GM21825 (cell line): ENCODE measurements around the gene ELOVL3.

Experiments used
- ATAC-seq: cut with Tn5 transposase; IDR thresholded peaks from one replicate; pipeline ENCODE4 v1.9.1; 2021; ENCODE audit warnings: mild to moderate bottlenecking, moderate library complexity; ENCODE audit not compliant: unreplicated experiment

Gene ELOVL3

GRCh38 chr10:102222797-102223196 is 3.3 kb upstream of the ELOVL3 start:
- ATAC-seq: no peak

GRCh38 chr10:102226542-102226870 is 407 bp downstream of the ELOVL3 start:
- ATAC-seq: no peak

GRCh38 chr10:102227050-102227449 is 951 bp downstream of the ELOVL3 start:
- no peak for ATAC-seq

- ATAC-seq: peak; percentile 35
These were observed 3.7 kb downstream of the ELOVL3 start for GRCh38 chr10:102229810-102230263.

GRCh38 chr10:102230264-102230860 is 4.3 kb downstream of the ELOVL3 start:
- ATAC-seq: no peak

GRCh38 chr10:102230861-102231356 is 4.8 kb downstream of the ELOVL3 start:
- no peak for ATAC-seq

- ATAC-seq: no peak
These were observed 5.5 kb downstream of the ELOVL3 start for GRCh38 chr10:102231357-102232318.

GRCh38 chr10:102233997-102234396 is 7.9 kb downstream of the ELOVL3 start:
- no peak for ATAC-seq

- ATAC-seq: no peak
These were observed 8.9 kb downstream of the ELOVL3 start for GRCh38 chr10:102234888-102235597.

- no peak for ATAC-seq
These were observed 9.5 kb downstream of the ELOVL3 start for GRCh38 chr10:102235598-102235920.

GRCh38 chr10:102236006-102236405 is 9.9 kb downstream of the ELOVL3 start:
- no peak for ATAC-seq

GRCh38 chr10:102237711-102238252 is 11.7 kb downstream of the ELOVL3 start:
- no peak for ATAC-seq

- ATAC-seq: no peak
These were observed 14.4 kb downstream of the ELOVL3 start for GRCh38 chr10:102240467-102241031.

- ATAC-seq: no peak
These were observed 14.9 kb downstream of the ELOVL3 start for GRCh38 chr10:102241032-102241443.

GRCh38 chr10:102241444-102242117 is 15.5 kb downstream of the ELOVL3 start, which contains the start of gene PITX3:
PITX3 (minus strand) TSS chr10:102241512; CDS start chr10:102232080, 9,432 bp downstream.
- peak; percentile 45 for ATAC-seq

- no peak for ATAC-seq
These were observed 16.0 kb downstream of the ELOVL3 start for GRCh38 chr10:102242118-102242485.

GRCh38 chr10:102243309-102243708 is 17.2 kb downstream of the ELOVL3 start:
- ATAC-seq: no peak

- peak; percentile 80 for ATAC-seq
These were observed 19.2 kb downstream of the ELOVL3 start, which contains the start of gene GBF1 for GRCh38 chr10:102245082-102245931. GBF1 (plus strand) TSS chr10:102245532; CDS start chr10:102258939, 13,407 bp downstream.

GRCh38 chr10:102245932-102246251 is 19.8 kb downstream of the ELOVL3 start:
- ATAC-seq: no peak
